Mesothelial cell of epicardium (in vitro differentiated cells): ENCODE results near the gene ZNF451. TPM values are rescaled to one million over a fixed set of nuclear protein-coding genes. Genes with fewer than 3 reads are reported as not detected.

Source experiments
- DNase-seq, 2 experiments: peaks; one replicate each; pipeline ENCODE4 v3.0.0; 2021; ENCODE audit warnings: low spot score in 2 of 2; ENCODE audit not compliant: unreplicated experiment in 2 of 2
- H3K27ac Mint-ChIP-seq: 2 replicates; pipeline ENCODE4 v1.8.0; 2021; ENCODE audit warnings: mixed read lengths
- H3K27me3 Mint-ChIP-seq: 2 replicates; pipeline ENCODE4 v1.8.0; 2021; ENCODE audit warnings: low read depth, mixed read lengths
- H3K36me3 Mint-ChIP-seq: 2 replicates; pipeline ENCODE4 v1.8.0; 2021; ENCODE audit warnings: mixed read lengths
- H3K4me1 Mint-ChIP-seq: 2 replicates; pipeline ENCODE4 v1.8.0; 2021; ENCODE audit warnings: mixed read lengths
- H3K4me3 Mint-ChIP-seq: 2 replicates; pipeline ENCODE4 v1.8.0; 2021; ENCODE audit warnings: mild to moderate bottlenecking, moderate library complexity, mixed read lengths
- H3K9me3 Mint-ChIP-seq: 2 replicates; pipeline ENCODE4 v1.8.0; 2021; ENCODE audit warnings: mixed read lengths
- total RNA-seq: library from RNA; stranded (reverse); gene quantifications from 3 replicates; pipeline ENCODE4 v1.2.1, GENCODE V29; 2021
- TF ChIP-seq, protein P1 (sequence below): fragments of 200-600 bp; sonication (generic); IDR thresholded peaks from one replicate; pipeline ENCODE4 v1.5.0; 2021; ENCODE audit warnings: antibody characterized with exemption; ENCODE audit not compliant: unreplicated experiment

ZNF451 gene
- total RNA-seq, 1 donor from 2014 or later, result 79.9 TPM

DNA sequence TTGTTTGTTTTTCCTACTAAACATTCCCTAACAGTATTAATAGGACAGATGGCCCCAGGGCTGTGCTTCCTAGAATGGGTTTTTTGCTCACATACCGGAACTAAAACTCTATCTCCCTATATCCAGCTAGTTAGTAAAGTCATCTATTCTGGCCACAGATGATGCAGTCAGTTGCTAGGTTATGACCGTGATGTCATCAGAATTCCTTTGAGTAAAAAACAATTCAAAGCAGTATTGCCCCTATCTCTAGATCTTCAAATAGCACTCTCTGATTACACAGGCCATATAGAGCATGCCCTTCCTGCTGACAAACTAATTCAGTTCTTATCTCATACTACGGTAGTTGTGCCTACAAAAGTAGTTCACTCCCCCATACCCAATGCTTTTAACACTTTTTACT is 17.9 kb upstream of the ZNF451 start:
- Mint-ChIP-seq H3K9me3 (peaks cover 15% of the 10 kb centered on the region), H3K27ac (no peak overlapping the region), H3K27me3 (no peaks in the 10 kb centered on the region), H3K4me3 (no peak overlapping the region), H3K36me3 (peaks cover 17% of the 10 kb centered on the region), H3K4me1 (no peaks in the 10 kb centered on the region)
- TF ChIP-seq, protein P1, sequence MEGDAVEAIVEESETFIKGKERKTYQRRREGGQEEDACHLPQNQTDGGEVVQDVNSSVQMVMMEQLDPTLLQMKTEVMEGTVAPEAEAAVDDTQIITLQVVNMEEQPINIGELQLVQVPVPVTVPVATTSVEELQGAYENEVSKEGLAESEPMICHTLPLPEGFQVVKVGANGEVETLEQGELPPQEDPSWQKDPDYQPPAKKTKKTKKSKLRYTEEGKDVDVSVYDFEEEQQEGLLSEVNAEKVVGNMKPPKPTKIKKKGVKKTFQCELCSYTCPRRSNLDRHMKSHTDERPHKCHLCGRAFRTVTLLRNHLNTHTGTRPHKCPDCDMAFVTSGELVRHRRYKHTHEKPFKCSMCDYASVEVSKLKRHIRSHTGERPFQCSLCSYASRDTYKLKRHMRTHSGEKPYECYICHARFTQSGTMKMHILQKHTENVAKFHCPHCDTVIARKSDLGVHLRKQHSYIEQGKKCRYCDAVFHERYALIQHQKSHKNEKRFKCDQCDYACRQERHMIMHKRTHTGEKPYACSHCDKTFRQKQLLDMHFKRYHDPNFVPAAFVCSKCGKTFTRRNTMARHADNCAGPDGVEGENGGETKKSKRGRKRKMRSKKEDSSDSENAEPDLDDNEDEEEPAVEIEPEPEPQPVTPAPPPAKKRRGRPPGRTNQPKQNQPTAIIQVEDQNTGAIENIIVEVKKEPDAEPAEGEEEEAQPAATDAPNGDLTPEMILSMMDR, result no peak
- no peak for DNase-seq

- Mint-ChIP-seq H3K27me3 (no peaks in the 10 kb centered on the region), H3K9me3 (peaks cover 26% of the 10 kb centered on the region), H3K4me3 (no peak overlapping the region), H3K4me1 (no peaks in the 10 kb centered on the region), H3K27ac (no peak overlapping the region), H3K36me3 (peaks cover 25% of the 10 kb centered on the region)
- TF ChIP-seq, protein P1, result no peak
- no peak for DNase-seq
Measured at GRCh38 chr6:57074383-57074782, 15.6 kb upstream of the ZNF451 start.

DNA sequence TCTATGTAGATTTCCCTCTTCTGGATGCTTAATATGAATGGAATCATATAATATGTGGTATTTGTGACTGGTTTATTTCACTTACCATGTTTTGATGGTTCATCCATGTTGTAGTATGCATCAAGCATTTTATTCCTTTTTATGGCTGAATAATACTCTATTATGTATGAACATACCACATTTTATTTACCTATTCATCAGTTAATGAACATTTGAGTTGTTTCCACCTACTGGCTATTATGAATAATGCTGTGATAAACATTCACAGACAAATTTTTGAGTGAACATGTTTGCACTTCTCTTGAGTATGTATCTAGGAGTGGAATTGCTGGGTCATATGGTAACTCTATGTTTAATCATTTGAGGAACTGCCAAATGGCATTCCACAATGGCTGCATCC is 14.9 kb upstream of the ZNF451 start:
- Mint-ChIP-seq H3K4me1 (no peaks in the 10 kb centered on the region), H3K27ac (no peak overlapping the region), H3K4me3 (no peak overlapping the region), H3K27me3 (no peaks in the 10 kb centered on the region), H3K9me3 (peaks cover 27% of the 10 kb centered on the region), H3K36me3 (peaks cover 22% of the 10 kb centered on the region)
- TF ChIP-seq, protein P1, result no peak
- no peak for DNase-seq

DNA sequence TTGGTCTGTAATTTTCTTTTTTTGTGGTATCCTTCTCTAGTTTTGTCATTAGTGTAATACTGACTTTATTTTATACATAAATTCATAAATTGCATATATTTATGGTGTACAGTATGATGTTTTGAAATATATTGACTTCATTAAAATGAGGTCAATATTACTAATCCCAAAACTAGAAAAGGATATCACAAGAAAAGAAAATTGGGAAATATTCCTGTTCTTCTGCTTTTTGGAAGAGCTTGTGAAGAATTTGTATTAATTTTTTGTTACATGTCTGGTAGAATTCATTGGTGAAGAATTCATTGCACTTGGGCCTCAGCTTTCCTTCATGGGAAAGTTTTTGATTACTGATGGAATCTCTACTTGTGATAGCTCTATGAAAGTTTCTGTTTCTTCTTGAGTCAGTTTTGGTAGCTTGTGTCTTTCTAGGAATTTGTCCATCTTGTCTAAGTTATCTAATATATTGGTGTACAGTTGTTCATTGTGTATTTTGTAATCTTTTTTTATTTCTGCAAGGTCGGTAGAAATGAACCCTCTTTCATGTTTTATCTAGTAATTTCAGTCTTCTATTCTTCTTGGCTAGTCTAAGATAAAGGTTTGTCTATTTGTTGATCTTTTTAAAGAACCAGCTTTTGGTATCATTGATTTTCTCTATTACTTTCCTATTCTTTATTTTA is 11.3 kb upstream of the ZNF451 start:
- no peak for DNase-seq
- peaks cover 27% of the 10 kb centered on the region for H3K9me3 Mint-ChIP-seq
- H3K4me1 Mint-ChIP-seq, result no peaks in the 10 kb centered on the region
- no peaks in the 10 kb centered on the region for H3K27me3 Mint-ChIP-seq
- TF ChIP-seq, protein P1, result no peak
- no peak overlapping the region for H3K27ac Mint-ChIP-seq
- H3K36me3 Mint-ChIP-seq, result peaks cover 29% of the 10 kb centered on the region
- no peak overlapping the region for H3K4me3 Mint-ChIP-seq

DNA sequence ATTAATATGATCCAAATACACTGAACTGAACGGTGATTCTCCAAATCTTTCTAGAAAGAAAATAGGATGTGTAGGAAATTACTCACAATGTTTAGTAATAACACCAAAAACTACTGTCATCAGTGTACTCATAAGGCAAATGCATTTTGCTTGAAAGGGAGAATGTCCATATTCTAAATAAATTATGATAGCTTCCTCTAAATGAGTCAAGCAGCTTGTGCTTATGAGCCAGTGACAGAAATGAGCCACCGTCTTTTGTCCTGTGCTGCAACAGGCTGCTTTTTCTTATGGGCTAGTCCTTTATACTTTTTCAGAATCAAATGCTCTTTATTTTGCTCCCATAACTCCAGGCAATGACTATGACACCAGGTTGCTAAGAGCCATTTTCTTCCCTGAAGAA is 4.5 kb upstream of the ZNF451 start:
- H3K4me3 Mint-ChIP-seq, result no peak overlapping the region
- peaks cover 3% of the 10 kb centered on the region for H3K9me3 Mint-ChIP-seq
- H3K36me3 Mint-ChIP-seq, result peaks cover 3% of the 10 kb centered on the region

More for the DNA sequence above, 4.5 kb upstream of the ZNF451 start:
- H3K27ac Mint-ChIP-seq, result no peak overlapping the region
- peaks cover 14% of the 10 kb centered on the region for H3K4me1 Mint-ChIP-seq
- TF ChIP-seq, protein P1, result no peak
- no peaks in the 10 kb centered on the region for H3K27me3 Mint-ChIP-seq
- DNase-seq, result no peak
